Vagina (tissue), 2 donors: ENCODE results near the gene ARFIP1. TPM values are rescaled to one million over a fixed set of nuclear protein-coding genes. Genes with fewer than 3 reads are reported as not detected.

Experiments
- DNase-seq, 2 donors: peaks; one replicate each; pipeline ENCODE4 v3.0.0-alpha.2; 2017; ENCODE audit errors: extremely low spot score in 2 of 2
- H3K27ac ChIP-seq: fragments of 200-600 bp; sonication (generic); one replicate; pipeline ENCODE4 v1.5.1; 2019
- H3K27me3 ChIP-seq: fragments of 200-600 bp; sonication (generic); one replicate; pipeline ENCODE4 v1.5.1; 2019
- H3K36me3 ChIP-seq, 2 donors: fragments of 200-600 bp; sonication (generic); one replicate each; pipeline ENCODE4 v1.5.1; 2017 to 2019
- H3K4me1 ChIP-seq: fragments of 200-600 bp; sonication (generic); one replicate; pipeline ENCODE4 v1.5.1; 2019
- H3K4me3 ChIP-seq, 2 donors: fragments of 200-600 bp; sonication (generic); 1 replicate in 1 of 2; 2 replicates in 1 of 2; pipeline ENCODE4 v1.5.1; 2016 to 2019
- H3K9me3 ChIP-seq: fragments of 200-600 bp; sonication (generic); one replicate; pipeline ENCODE4 v1.5.1; 2019
- CTCF ChIP-seq, 3 experiments: fragments of 450-650 bp in 2 of 3; fragments of 200-600 bp in 1 of 3; sonication (generic) in 1 of 3; IDR thresholded peaks; one replicate each; pipeline ENCODE4 v1.5.1; 2017 to 2019; ENCODE audit warnings: antibody characterized with exemption in 3 of 3, mild to moderate bottlenecking in 2 of 3, moderate library complexity in 2 of 3
- POLR2A ChIP-seq, 2 donors: fragments of 450-650 bp; IDR thresholded peaks; one replicate each; pipeline ENCODE4 v1.6.1; 2017; ENCODE audit warnings: antibody characterized with exemption in 2 of 2, mild to moderate bottlenecking in 2 of 2, moderate library complexity in 2 of 2
- POLR2AphosphoS5 ChIP-seq, 2 donors: sonication (generic); formaldehyde crosslinking; IDR thresholded peaks; one replicate each; pipeline ENCODE4 v1.9.0; 2017; ENCODE audit warnings: antibody characterized with exemption in 2 of 2, mild to moderate bottlenecking in 2 of 2, low read depth in 1 of 2; ENCODE audit not compliant: insufficient read depth in 1 of 2
- intact Hi-C: fragments of 100-400 bp; cut with DNase I; formaldehyde crosslinking; loops from one replicate; pipeline ENCODE4 v1.15.1; 2023
- total RNA-seq: library from RNA; depleted of rRNA; stranded (reverse); fragments of >200 nt; gene quantifications from one replicate; pipeline ENCODE4 v1.2.3, GENCODE V29; 2016

Gene ARFIP1
- total RNA-seq, 1 donor from 2014 or later = 19.4 TPM

GRCh38 chr4:152847376-152847775 is 67.6 kb downstream of the ARFIP1 start:
- TF ChIP-seq POLR2A (IDR thresholded peaks at IDR 0.05) (no peak), POLR2AphosphoS5 (IDR thresholded peaks at IDR 0.05; ENCODE audit: insufficient read depth in 1 of 2, low read depth in 1 of 2) (no peak), CTCF (IDR thresholded peaks at IDR 0.05) (no peak)
- no peaks in the 10 kb centered on the region for H3K36me3 ChIP-seq
- no peak overlapping the region for H3K27ac ChIP-seq
- no peak for DNase-seq
- H3K27me3 ChIP-seq = no peaks in the 10 kb centered on the region
- no peaks in the 10 kb centered on the region for H3K9me3 ChIP-seq
- intact Hi-C loops = loop anchor here (5.0 kb wide), 1 partner anchor 235 kb away; no protein-coding TSS in a partner anchor
- peaks cover 10% of the 10 kb centered on the region for H3K4me1 ChIP-seq
- H3K4me3 ChIP-seq = no peak overlapping the region

GRCh38 chr4:152848508-152848907 is 68.8 kb downstream of the ARFIP1 start:
- DNase-seq = no peak
- Histone ChIP-seq H3K36me3 (no peaks in the 10 kb centered on the region), H3K9me3 (peaks cover 7% of the 10 kb centered on the region), H3K4me1 (peaks cover 10% of the 10 kb centered on the region), H3K27me3 (no peaks in the 10 kb centered on the region), H3K4me3 (no peak overlapping the region), H3K27ac (no peak overlapping the region)
- intact Hi-C loops = loop anchor here (5.0 kb wide), 1 partner anchor 234 kb away; no protein-coding TSS in a partner anchor
- TF ChIP-seq CTCF (IDR thresholded peaks at IDR 0.05) = no peak
- no peak for TF ChIP-seq POLR2AphosphoS5 (IDR thresholded peaks at IDR 0.05; ENCODE audit: insufficient read depth in 1 of 2, low read depth in 1 of 2)
- no peak for TF ChIP-seq POLR2A (IDR thresholded peaks at IDR 0.05)

GRCh38 chr4:152849350-152849749 is 69.6 kb downstream of the ARFIP1 start:
- Histone ChIP-seq H3K27ac (no peak overlapping the region), H3K27me3 (no peaks in the 10 kb centered on the region), H3K4me1 (peaks cover 10% of the 10 kb centered on the region), H3K9me3 (peaks cover 7% of the 10 kb centered on the region), H3K36me3 (no peaks in the 10 kb centered on the region), H3K4me3 (no peak overlapping the region)
- intact Hi-C loops = loop anchor here (5.0 kb wide), 1 partner anchor 233 kb away; no protein-coding TSS in a partner anchor
- no peak for DNase-seq
- TF ChIP-seq POLR2AphosphoS5 (IDR thresholded peaks at IDR 0.05; ENCODE audit: insufficient read depth in 1 of 2, low read depth in 1 of 2) = no peak
- TF ChIP-seq POLR2A (IDR thresholded peaks at IDR 0.05) = no peak
- TF ChIP-seq CTCF (IDR thresholded peaks at IDR 0.05) = no peak

- Histone ChIP-seq H3K4me3 (no peak overlapping the region), H3K27me3 (no peaks in the 10 kb centered on the region), H3K4me1 (peaks cover 10% of the 10 kb centered on the region), H3K9me3 (peaks cover 7% of the 10 kb centered on the region), H3K27ac (no peak overlapping the region), H3K36me3 (no peaks in the 10 kb centered on the region)
- intact Hi-C loops = no loop called here
- TF ChIP-seq POLR2AphosphoS5 (IDR thresholded peaks at IDR 0.05; ENCODE audit: insufficient read depth in 1 of 2, low read depth in 1 of 2) (peak in 1 of 2 donors; percentile 9), POLR2A (IDR thresholded peaks at IDR 0.05) (no peak)
- DNase-seq = no peak
Observed at GRCh38 chr4:152850377-152850776, 70.6 kb downstream of the ARFIP1 start.

GRCh38 chr4:152851226-152851625 is 71.5 kb downstream of the ARFIP1 start:
- H3K27ac ChIP-seq = no peak overlapping the region
- H3K27me3 ChIP-seq = no peaks in the 10 kb centered on the region
- H3K4me3 ChIP-seq = no peak overlapping the region
- H3K9me3 ChIP-seq = peaks cover 7% of the 10 kb centered on the region
- no peak for TF ChIP-seq POLR2A (IDR thresholded peaks at IDR 0.05)
- no peak for TF ChIP-seq POLR2AphosphoS5 (IDR thresholded peaks at IDR 0.05; ENCODE audit: insufficient read depth in 1 of 2, low read depth in 1 of 2)
- TF ChIP-seq CTCF (IDR thresholded peaks at IDR 0.05) = no peak
- DNase-seq = no peak
- peaks cover 10% of the 10 kb centered on the region for H3K4me1 ChIP-seq
- intact Hi-C loops = no loop called here
- no peaks in the 10 kb centered on the region for H3K36me3 ChIP-seq
